Measurements from ENCODE around the gene CPNE9.

Gene CPNE9

DNA sequence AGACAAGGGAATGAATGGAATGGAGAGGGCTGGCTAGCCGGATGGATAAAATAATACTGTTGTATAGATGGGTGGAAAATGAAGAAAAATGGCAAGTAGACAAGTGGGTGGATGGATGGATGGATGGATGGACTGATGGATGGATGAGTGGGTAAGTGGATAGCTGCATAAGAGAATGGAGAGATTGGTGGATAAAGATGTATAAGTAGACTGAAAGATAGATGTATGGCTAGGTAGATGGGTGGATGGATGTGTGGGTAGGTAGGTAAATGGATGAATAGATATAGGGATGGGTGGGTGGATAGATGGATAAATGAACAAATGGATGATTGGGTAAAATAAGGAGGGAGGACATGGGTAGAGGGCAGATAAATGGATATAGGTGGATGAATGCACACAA is 13.9 kb downstream of the CPNE9 start:
- no peak for DNase-seq (ENCODE audit: low read depth)
- TF ChIP-seq, protein P1, sequence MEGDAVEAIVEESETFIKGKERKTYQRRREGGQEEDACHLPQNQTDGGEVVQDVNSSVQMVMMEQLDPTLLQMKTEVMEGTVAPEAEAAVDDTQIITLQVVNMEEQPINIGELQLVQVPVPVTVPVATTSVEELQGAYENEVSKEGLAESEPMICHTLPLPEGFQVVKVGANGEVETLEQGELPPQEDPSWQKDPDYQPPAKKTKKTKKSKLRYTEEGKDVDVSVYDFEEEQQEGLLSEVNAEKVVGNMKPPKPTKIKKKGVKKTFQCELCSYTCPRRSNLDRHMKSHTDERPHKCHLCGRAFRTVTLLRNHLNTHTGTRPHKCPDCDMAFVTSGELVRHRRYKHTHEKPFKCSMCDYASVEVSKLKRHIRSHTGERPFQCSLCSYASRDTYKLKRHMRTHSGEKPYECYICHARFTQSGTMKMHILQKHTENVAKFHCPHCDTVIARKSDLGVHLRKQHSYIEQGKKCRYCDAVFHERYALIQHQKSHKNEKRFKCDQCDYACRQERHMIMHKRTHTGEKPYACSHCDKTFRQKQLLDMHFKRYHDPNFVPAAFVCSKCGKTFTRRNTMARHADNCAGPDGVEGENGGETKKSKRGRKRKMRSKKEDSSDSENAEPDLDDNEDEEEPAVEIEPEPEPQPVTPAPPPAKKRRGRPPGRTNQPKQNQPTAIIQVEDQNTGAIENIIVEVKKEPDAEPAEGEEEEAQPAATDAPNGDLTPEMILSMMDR (conservative IDR thresholded peaks at IDR 0.05; ENCODE audit: control insufficient read depth, insufficient read depth, low read depth, low read length) = no peak
- no peak overlapping the region for H3K4me3 ChIP-seq (ENCODE audit: control insufficient read depth, low read depth, low read length)

DNA sequence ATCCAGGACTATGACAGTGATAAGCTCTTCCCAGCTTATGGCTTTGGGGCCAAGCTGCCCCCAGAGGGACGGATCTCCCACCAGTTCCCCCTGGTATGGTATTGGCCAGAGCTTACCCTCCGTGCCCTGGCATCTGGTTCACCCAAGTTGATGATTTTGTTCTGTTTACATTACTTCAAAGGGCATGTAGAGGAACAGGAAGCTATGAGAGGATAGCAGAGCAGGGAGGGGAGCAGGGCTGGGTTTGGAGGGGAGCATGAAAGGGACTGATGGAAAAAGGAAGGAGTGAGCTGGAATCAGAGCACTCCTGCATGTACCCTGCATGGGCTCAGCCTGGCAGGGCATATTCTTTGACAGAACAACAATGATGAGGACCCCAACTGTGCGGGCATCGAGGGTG is 14.5 kb downstream of the CPNE9 start:
- TF ChIP-seq, protein P1 (conservative IDR thresholded peaks at IDR 0.05; ENCODE audit: control insufficient read depth, insufficient read depth, low read depth, low read length) = no peak
- no peak for DNase-seq (ENCODE audit: low read depth)
- H3K4me3 ChIP-seq (ENCODE audit: control insufficient read depth, low read depth, low read length) = no peak overlapping the region

DNA sequence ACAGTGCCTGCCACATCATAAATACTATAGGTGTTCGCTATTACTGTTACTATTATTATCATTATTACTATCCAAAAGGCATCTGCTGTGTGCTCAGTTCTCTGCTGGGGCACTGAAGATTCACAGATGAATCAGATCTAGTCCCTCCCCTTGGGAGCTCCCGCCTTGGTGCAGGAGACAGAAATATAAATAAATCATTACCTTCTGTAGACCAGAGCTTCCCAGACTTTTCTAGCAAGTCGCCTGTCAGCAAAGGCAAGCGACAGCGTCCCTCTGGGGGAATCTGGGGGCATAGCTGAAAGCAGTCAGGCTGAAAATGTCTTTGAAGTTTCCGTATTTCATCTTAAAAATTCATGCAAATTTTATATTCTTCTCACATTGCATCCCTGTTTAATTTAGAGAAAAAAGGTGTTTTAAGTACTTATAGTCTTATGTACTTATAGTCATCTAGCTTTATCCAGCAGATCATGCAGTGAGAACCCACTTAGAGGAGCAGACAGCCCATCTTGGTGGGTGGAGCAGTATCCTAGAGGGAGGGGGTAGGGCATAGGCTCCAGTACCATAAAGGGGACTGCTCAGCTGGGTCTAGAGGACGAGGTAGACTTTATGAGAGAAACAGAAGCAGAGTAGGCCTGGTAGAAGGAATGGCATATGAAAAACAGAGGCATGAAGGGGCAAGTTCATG is 17.5 kb downstream of the CPNE9 start:
- peak; percentile 33 for DNase-seq (ENCODE audit: low read depth)
- H3K4me3 ChIP-seq (ENCODE audit: control insufficient read depth, low read depth, low read length) = no peak overlapping the region
- TF ChIP-seq, protein P1 (conservative IDR thresholded peaks at IDR 0.05; ENCODE audit: control insufficient read depth, insufficient read depth, low read depth, low read length) = no peak

DNA sequence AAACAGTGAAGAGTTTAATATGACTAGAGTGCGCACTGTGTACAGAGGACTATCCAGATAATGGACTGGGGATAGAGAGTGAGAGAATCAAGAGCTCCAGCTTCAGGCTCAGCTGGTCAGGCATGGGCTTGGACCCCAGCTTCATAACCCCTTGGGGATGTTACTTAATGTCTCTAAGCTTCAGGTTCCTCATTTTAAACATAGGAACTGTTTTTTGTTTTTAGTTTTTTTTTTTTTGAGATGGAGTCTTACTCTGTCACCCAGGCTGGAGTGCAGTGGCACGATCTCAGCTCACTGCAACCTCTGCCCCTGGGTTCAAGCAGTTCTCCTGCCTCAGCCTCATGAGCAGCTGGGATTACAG is 18.0 kb downstream of the CPNE9 start:
- no peak overlapping the region for H3K4me3 ChIP-seq (ENCODE audit: control insufficient read depth, low read depth, low read length)
- TF ChIP-seq, protein P1 (conservative IDR thresholded peaks at IDR 0.05; ENCODE audit: control insufficient read depth, insufficient read depth, low read depth, low read length) = no peak
- DNase-seq (ENCODE audit: low read depth) = no peak

DNA sequence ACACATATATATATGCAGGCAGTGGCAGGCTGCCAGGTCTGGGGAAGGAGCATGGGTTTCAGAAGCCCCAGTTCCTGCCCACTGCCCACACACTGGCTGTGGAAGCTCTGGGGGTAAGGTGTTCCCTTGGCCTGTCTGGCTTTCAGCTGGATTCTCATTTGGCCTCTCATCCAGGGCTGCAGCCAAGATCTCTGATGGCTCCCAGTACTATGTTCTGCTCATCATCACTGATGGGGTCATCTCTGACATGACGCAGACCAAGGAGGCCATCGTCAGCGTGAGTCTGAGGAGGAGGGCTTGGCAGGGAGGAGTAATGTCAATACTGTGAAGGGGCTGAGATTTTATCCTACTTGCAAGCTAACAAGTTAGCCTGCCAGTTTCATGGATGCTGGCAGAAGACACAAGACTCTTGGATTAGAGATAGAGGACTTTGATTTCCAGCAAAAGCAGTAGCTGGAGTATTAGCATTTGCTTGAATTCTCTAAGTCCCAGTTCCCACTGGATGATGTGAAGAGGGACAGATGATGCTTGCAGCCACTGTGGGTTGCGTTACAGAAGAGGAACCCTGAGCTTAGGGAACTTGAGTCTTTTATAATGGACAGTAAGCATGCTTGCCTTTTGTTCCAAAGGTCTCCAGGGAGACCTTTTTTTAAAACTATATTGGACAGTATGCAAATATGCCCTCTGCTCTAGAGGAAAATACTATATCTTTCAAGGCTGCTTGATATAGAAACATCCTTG is 22.3 kb downstream of the CPNE9 start:
- peak; percentile 25 for DNase-seq (ENCODE audit: low read depth)
- no peak overlapping the region for H3K4me3 ChIP-seq (ENCODE audit: control insufficient read depth, low read depth, low read length)
- TF ChIP-seq, protein P1 (conservative IDR thresholded peaks at IDR 0.05; ENCODE audit: control insufficient read depth, insufficient read depth, low read depth, low read length) = no peak

DNA sequence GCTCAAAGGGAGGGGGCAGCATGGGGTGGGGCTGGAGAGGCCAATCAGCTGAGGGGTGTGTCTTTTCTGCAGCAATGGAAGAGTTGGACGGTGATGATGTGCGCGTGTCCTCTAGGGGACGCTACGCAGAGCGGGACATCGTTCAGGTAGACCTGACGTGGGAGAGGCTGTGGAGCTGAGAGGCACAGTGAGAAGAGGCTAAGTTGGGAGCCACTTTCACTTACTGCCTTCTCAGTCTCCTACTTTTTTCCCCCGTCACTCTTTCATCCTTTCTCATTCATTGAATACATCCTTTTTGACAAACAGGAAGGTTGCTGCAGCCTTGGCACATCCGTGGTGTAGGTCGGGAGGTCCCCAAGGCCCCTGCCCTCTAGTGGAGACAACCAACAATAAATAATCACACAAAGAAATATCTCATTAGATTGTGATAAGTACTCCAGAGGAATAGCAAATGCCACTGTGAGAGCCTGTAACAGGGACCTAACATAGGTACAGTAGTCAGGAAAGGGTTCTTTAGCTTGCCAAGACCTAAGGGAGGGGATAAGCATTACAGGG is 23.5 kb downstream of the CPNE9 start:
- no peak overlapping the region for H3K4me3 ChIP-seq (ENCODE audit: control insufficient read depth, low read depth, low read length)
- no peak for DNase-seq (ENCODE audit: low read depth)
- TF ChIP-seq, protein P1 (conservative IDR thresholded peaks at IDR 0.05; ENCODE audit: control insufficient read depth, insufficient read depth, low read depth, low read length) = peak; percentile 28

Data from fibroblast of mammary gland (primary cell).